ENCODE data around the gene R3HDML.

The R3HDML gene

GRCh38 chr20:44364068-44364467, 27.2 kb downstream of the R3HDML start:
- H2AFZ ChIP-seq (ENCODE audit: low read length) = no peak overlapping the region
- H3K4me2 ChIP-seq (ENCODE audit: low read length) = no peak overlapping the region
- no peak overlapping the region for H3K9ac ChIP-seq (ENCODE audit: low read length)
- H3K4me1 ChIP-seq (ENCODE audit: insufficient read depth, low read length, severe bottlenecking) = no peaks in the 10 kb centered on the region
- no peaks in the 10 kb centered on the region for H3K27me3 ChIP-seq (ENCODE audit: insufficient read depth, low read length)
- H3K4me3 ChIP-seq (ENCODE audit: low read depth, low read length, poor library complexity, severe bottlenecking) = no peak overlapping the region
- H3K9me3 ChIP-seq (ENCODE audit: low read length) = no peaks in the 10 kb centered on the region
- no peak for TF ChIP-seq EZH2 (IDR thresholded peaks at IDR 0.05; ENCODE audit: borderline replicate concordance, low read length)
- TF ChIP-seq CTCF (IDR thresholded peaks at IDR 0.05; ENCODE audit: low read length) = no peak
- H3K79me2 ChIP-seq (ENCODE audit: insufficient read depth, low read length) = no peaks in the 10 kb centered on the region
- H3K27ac ChIP-seq (ENCODE audit: low read depth, low read length, poor library complexity, severe bottlenecking) = no peak overlapping the region
- H3K9me2 ChIP-seq (ENCODE audit: low read depth, low read length) = no peaks in the 10 kb centered on the region
- no peaks in the 10 kb centered on the region for H3F3A ChIP-seq (ENCODE audit: insufficient read depth, low read length)
- H3K36me3 ChIP-seq (ENCODE audit: insufficient read depth, low read length) = no peaks in the 10 kb centered on the region
- H4K20me1 ChIP-seq (ENCODE audit: insufficient read depth, low read length) = no peaks in the 10 kb centered on the region

- H3K79me2 ChIP-seq (ENCODE audit: insufficient read depth, low read length) = no peaks in the 10 kb centered on the region
- H3K4me2 ChIP-seq (ENCODE audit: low read length) = no peak overlapping the region
- H3K9me3 ChIP-seq (ENCODE audit: low read length) = no peaks in the 10 kb centered on the region
- H3K4me1 ChIP-seq (ENCODE audit: insufficient read depth, low read length, severe bottlenecking) = no peaks in the 10 kb centered on the region
- H3K4me3 ChIP-seq (ENCODE audit: low read depth, low read length, poor library complexity, severe bottlenecking) = no peak overlapping the region
- H3F3A ChIP-seq (ENCODE audit: insufficient read depth, low read length) = no peaks in the 10 kb centered on the region
- H3K27ac ChIP-seq (ENCODE audit: low read depth, low read length, poor library complexity, severe bottlenecking) = no peak overlapping the region
- no peak overlapping the region for H3K9ac ChIP-seq (ENCODE audit: low read length)
- no peak overlapping the region for H2AFZ ChIP-seq (ENCODE audit: low read length)
- no peaks in the 10 kb centered on the region for H3K9me2 ChIP-seq (ENCODE audit: low read depth, low read length)
- H4K20me1 ChIP-seq (ENCODE audit: insufficient read depth, low read length) = no peaks in the 10 kb centered on the region
- H3K27me3 ChIP-seq (ENCODE audit: insufficient read depth, low read length) = no peaks in the 10 kb centered on the region
- no peaks in the 10 kb centered on the region for H3K36me3 ChIP-seq (ENCODE audit: insufficient read depth, low read length)
- TF ChIP-seq EZH2 (IDR thresholded peaks at IDR 0.05; ENCODE audit: borderline replicate concordance, low read length) = no peak
- no peak for TF ChIP-seq CTCF (IDR thresholded peaks at IDR 0.05; ENCODE audit: low read length)
Measured at GRCh38 chr20:44364780-44365179, 27.9 kb downstream of the R3HDML start.

- Histone ChIP-seq H3K9ac (ENCODE audit: low read length) (no peak overlapping the region), H3K36me3 (ENCODE audit: insufficient read depth, low read length) (no peaks in the 10 kb centered on the region), H3K27ac (ENCODE audit: low read depth, low read length, poor library complexity, severe bottlenecking) (no peak overlapping the region), H3K27me3 (ENCODE audit: insufficient read depth, low read length) (no peaks in the 10 kb centered on the region), H2AFZ (ENCODE audit: low read length) (no peak overlapping the region), H3K4me2 (ENCODE audit: low read length) (no peak overlapping the region), H3F3A (ENCODE audit: insufficient read depth, low read length) (no peaks in the 10 kb centered on the region), H4K20me1 (ENCODE audit: insufficient read depth, low read length) (no peaks in the 10 kb centered on the region), H3K9me3 (ENCODE audit: low read length) (no peaks in the 10 kb centered on the region), H3K4me1 (ENCODE audit: insufficient read depth, low read length, severe bottlenecking) (no peaks in the 10 kb centered on the region), H3K4me3 (ENCODE audit: low read depth, low read length, poor library complexity, severe bottlenecking) (no peak overlapping the region), H3K9me2 (ENCODE audit: low read depth, low read length) (no peaks in the 10 kb centered on the region), H3K79me2 (ENCODE audit: insufficient read depth, low read length) (no peaks in the 10 kb centered on the region)
- no peak for TF ChIP-seq CTCF (IDR thresholded peaks at IDR 0.05; ENCODE audit: low read length)
- no peak for TF ChIP-seq EZH2 (IDR thresholded peaks at IDR 0.05; ENCODE audit: borderline replicate concordance, low read length)
Measured at GRCh38 chr20:44367746-44368145, 30.9 kb downstream of the R3HDML start.
